ENCODE measurements around the gene KNDC1.

- TF ChIP-seq CTCF (conservative IDR thresholded peaks at IDR 0.05; ENCODE audit: low read depth in 2 of 2) (no peak), CREB1 (CRISPR knock-in tag; IDR thresholded peaks at IDR 0.05; ENCODE audit: low read depth) (no peak), POLR2AphosphoS5 (IDR thresholded peaks at IDR 0.05; ENCODE audit: low read depth) (no peak)
- TF ChIP-seq, protein P1, sequence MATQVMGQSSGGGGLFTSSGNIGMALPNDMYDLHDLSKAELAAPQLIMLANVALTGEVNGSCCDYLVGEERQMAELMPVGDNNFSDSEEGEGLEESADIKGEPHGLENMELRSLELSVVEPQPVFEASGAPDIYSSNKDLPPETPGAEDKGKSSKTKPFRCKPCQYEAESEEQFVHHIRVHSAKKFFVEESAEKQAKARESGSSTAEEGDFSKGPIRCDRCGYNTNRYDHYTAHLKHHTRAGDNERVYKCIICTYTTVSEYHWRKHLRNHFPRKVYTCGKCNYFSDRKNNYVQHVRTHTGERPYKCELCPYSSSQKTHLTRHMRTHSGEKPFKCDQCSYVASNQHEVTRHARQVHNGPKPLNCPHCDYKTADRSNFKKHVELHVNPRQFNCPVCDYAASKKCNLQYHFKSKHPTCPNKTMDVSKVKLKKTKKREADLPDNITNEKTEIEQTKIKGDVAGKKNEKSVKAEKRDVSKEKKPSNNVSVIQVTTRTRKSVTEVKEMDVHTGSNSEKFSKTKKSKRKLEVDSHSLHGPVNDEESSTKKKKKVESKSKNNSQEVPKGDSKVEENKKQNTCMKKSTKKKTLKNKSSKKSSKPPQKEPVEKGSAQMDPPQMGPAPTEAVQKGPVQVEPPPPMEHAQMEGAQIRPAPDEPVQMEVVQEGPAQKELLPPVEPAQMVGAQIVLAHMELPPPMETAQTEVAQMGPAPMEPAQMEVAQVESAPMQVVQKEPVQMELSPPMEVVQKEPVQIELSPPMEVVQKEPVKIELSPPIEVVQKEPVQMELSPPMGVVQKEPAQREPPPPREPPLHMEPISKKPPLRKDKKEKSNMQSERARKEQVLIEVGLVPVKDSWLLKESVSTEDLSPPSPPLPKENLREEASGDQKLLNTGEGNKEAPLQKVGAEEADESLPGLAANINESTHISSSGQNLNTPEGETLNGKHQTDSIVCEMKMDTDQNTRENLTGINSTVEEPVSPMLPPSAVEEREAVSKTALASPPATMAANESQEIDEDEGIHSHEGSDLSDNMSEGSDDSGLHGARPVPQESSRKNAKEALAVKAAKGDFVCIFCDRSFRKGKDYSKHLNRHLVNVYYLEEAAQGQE (IDR thresholded peaks at IDR 0.05; ENCODE audit: unreplicated experiment): no peak
Measured at GRCh38 chr10:133114726-133115452, 45.1 kb upstream of the KNDC1 start.

Measured in GM23338 (cell line).